ENCODE results near the gene ENTPD1. TPM values are rescaled to one million over a fixed set of nuclear protein-coding genes. Genes with fewer than 3 reads are reported as not detected.
"Not testable (repeated sequence)": the region's sequence is repeated elsewhere in the genome, so short reads cannot be mapped to it uniquely, and the experiment has no call there.

The ENTPD1 gene
- total RNA-seq, 1 donor from 2014 or later = 1.6 TPM

DNA sequence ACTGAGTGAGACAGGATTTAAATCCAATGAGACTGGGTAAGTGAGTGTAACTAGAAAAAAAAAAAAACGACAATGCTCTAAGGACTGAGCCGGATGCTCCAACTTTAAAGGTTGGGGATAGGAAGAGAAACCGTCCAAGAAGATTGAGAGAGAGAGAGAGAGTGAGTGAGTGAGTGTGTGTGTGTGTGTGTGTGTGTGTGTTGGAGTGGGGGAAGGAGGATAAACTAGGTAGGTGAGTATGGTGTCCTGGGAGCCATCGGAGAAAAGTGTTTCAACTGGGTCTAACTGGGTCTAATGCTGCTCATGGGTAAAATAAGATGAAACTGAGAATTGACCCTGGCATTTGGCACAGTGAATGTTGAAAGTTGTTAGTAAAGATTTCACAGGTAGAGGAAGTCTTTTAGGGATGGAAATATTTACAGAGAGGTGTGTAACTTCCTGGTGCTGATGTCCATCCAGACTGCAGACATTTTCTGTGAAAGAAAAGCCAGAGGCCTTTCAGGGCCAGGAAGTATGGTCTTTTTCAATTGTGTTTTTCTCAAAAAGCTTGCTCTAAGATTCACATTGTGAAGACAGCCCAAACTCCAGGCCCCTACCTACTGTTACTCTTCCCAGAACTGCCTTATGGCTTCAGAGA lies 14.2 kb downstream of the ENTPD1 start:
- Histone ChIP-seq H3F3A (ENCODE audit: low read depth) (no peaks in the 10 kb centered on the region), H3K4me3 (no peak overlapping the region), H3K27me3 (no peaks in the 10 kb centered on the region), H3K9ac (no peak overlapping the region), H3K4me1 (peaks cover 6% of the 10 kb centered on the region), H3K36me3 (no peaks in the 10 kb centered on the region), H3K9me3 (ENCODE audit: low read depth) (no peaks in the 10 kb centered on the region), H2AFZ (replicated peaks) (no peak overlapping the region), H3K27ac (no peak overlapping the region), H3K79me2 (ENCODE audit: low read depth) (no peaks in the 10 kb centered on the region), H3K4me2 (no peak overlapping the region), H4K20me1 (ENCODE audit: low read depth) (no peaks in the 10 kb centered on the region)
- Mint-ChIP-seq H3K4me1 (no peaks in the 10 kb centered on the region), H3K27me3 (ENCODE audit: insufficient read depth, low read depth) (peaks cover 2% of the 10 kb centered on the region), H3K27ac (no peak overlapping the region), H3K9me3 (peaks cover 5% of the 10 kb centered on the region), H3K36me3 (no peaks in the 10 kb centered on the region), H3K4me3 (no peak overlapping the region)
- TF ChIP-seq EZH2phosphoT487 (IDR thresholded peaks at IDR 0.05) (no peak), EZH2 (IDR thresholded peaks at IDR 0.05) (no peak)
- TF ChIP-seq, protein P1, sequence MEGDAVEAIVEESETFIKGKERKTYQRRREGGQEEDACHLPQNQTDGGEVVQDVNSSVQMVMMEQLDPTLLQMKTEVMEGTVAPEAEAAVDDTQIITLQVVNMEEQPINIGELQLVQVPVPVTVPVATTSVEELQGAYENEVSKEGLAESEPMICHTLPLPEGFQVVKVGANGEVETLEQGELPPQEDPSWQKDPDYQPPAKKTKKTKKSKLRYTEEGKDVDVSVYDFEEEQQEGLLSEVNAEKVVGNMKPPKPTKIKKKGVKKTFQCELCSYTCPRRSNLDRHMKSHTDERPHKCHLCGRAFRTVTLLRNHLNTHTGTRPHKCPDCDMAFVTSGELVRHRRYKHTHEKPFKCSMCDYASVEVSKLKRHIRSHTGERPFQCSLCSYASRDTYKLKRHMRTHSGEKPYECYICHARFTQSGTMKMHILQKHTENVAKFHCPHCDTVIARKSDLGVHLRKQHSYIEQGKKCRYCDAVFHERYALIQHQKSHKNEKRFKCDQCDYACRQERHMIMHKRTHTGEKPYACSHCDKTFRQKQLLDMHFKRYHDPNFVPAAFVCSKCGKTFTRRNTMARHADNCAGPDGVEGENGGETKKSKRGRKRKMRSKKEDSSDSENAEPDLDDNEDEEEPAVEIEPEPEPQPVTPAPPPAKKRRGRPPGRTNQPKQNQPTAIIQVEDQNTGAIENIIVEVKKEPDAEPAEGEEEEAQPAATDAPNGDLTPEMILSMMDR (IDR thresholded peaks at IDR 0.05) = no peak
- DNase-seq (ENCODE audit: low spot score) = no peak

DNA sequence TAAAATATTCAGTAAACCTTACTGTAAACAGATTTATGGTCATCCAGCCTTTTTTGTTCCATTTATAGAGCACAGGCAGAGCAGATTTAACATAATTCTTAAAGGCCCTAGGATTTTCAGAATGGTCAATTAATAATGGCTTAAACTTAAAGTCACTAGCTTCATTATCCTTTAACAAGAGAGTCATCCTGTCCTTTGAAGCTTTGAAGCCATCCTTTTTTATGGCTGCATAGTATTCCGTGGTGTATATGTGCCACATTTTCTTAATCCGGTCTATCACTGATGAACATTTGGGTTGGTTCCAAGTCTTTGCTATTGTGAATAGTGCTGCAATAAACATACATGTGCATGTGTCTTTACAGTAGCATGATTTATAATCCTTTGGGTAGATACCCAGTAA lies 17.5 kb downstream of the ENTPD1 start:
- not testable (repeated sequence) for H3K27me3 Mint-ChIP-seq (ENCODE audit: insufficient read depth, low read depth); DNase-seq (ENCODE audit: low spot score); H3K4me3 ChIP-seq; H3K4me3 Mint-ChIP-seq; H2AFZ ChIP-seq (replicated peaks); H3K4me1 ChIP-seq; H3F3A ChIP-seq (ENCODE audit: low read depth); H3K4me1 Mint-ChIP-seq; H3K9ac ChIP-seq; H3K36me3 Mint-ChIP-seq; H3K79me2 ChIP-seq (ENCODE audit: low read depth); H3K27ac Mint-ChIP-seq; H3K9me3 ChIP-seq (ENCODE audit: low read depth); H3K9me3 Mint-ChIP-seq; H3K27me3 ChIP-seq; H3K36me3 ChIP-seq; H3K27ac ChIP-seq; H4K20me1 ChIP-seq (ENCODE audit: low read depth); H3K4me2 ChIP-seq

DNA sequence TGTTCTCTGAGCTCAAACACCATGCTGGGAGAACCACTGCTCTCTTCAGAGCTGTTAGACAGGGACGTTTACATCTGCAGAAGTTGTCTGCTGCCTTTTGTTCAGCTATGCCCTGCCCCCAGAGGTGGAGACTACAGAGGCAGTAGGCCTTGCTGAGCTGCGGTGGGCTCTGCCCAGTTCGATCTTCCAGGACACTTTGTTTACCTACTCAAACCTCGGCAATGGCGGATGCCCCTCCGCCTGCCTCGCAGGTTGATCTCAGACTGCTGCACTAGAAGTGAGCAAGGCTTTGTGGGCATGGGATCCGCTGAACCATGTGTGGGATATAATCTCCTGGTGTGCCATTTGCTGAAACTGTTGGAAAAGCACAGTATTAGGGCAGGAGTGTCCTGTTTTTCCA lies 21.7 kb downstream of the ENTPD1 start:
- not testable (repeated sequence) for H3F3A ChIP-seq (ENCODE audit: low read depth); H3K9ac ChIP-seq; H3K36me3 ChIP-seq; DNase-seq (ENCODE audit: low spot score); H3K27me3 ChIP-seq; H2AFZ ChIP-seq (replicated peaks); H3K9me3 ChIP-seq (ENCODE audit: low read depth); H3K4me2 ChIP-seq; H3K36me3 Mint-ChIP-seq; H3K27ac ChIP-seq; H3K79me2 ChIP-seq (ENCODE audit: low read depth); H3K4me3 Mint-ChIP-seq; H3K4me1 Mint-ChIP-seq; H3K27me3 Mint-ChIP-seq (ENCODE audit: insufficient read depth, low read depth); H3K27ac Mint-ChIP-seq; H4K20me1 ChIP-seq (ENCODE audit: low read depth); H3K4me3 ChIP-seq; H3K4me1 ChIP-seq; H3K9me3 Mint-ChIP-seq

DNA sequence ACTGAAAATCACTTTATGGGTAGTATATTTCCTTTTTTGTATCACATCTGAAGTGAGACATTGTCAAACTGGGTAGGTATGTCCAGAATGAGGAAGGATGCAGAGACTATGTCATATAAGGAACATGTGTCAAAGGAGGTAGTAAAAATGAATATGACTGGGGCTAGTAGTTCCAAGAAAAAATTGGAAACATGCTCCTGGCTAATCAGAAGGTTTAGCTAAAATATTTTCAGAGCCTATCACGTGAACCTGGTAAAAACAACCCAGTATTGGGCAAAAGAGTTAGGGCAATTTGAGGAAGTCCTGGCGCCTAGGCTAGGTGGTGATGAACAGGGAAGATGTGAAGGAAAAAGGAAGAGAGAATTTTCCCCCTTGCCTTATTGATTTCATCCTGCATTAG lies 26.4 kb downstream of the ENTPD1 start:
- H3K27me3 Mint-ChIP-seq (ENCODE audit: insufficient read depth, low read depth) = peaks cover 2% of the 10 kb centered on the region
- no peak for TF ChIP-seq EZH2 (IDR thresholded peaks at IDR 0.05)
- TF ChIP-seq, protein P1 (IDR thresholded peaks at IDR 0.05) = no peak
- no peak for TF ChIP-seq EZH2phosphoT487 (IDR thresholded peaks at IDR 0.05)

More for the DNA sequence above, 26.4 kb downstream of the ENTPD1 start:
- no peak overlapping the region for H3K9ac ChIP-seq
- peaks cover 7% of the 10 kb centered on the region for H3K4me1 Mint-ChIP-seq
- H3K4me3 Mint-ChIP-seq = no peak overlapping the region
- no peak overlapping the region for H3K4me3 ChIP-seq
- no peak overlapping the region for H2AFZ ChIP-seq (replicated peaks)
- no peaks in the 10 kb centered on the region for H3K9me3 ChIP-seq (ENCODE audit: low read depth)
- H3F3A ChIP-seq (ENCODE audit: low read depth) = no peaks in the 10 kb centered on the region
- H3K36me3 Mint-ChIP-seq = no peaks in the 10 kb centered on the region
- no peak overlapping the region for H3K27ac ChIP-seq
- no peaks in the 10 kb centered on the region for H3K36me3 ChIP-seq
- no peaks in the 10 kb centered on the region for H3K79me2 ChIP-seq (ENCODE audit: low read depth)
- no peaks in the 10 kb centered on the region for H3K9me3 Mint-ChIP-seq
- H3K27me3 ChIP-seq = no peaks in the 10 kb centered on the region
- H4K20me1 ChIP-seq (ENCODE audit: low read depth) = no peaks in the 10 kb centered on the region
- no peak overlapping the region for H3K27ac Mint-ChIP-seq
- no peak for DNase-seq (ENCODE audit: low spot score)
- H3K4me2 ChIP-seq = no peak overlapping the region
- peaks cover 11% of the 10 kb centered on the region for H3K4me1 ChIP-seq

All from neural progenitor cell (in vitro differentiated cells).